GM19193 (cell line): ENCODE results near the gene IL18R1.

Experiments used
- POLR2A ChIP-seq: IDR thresholded peaks from 4 replicates; pipeline ENCODE4 v1.6.1; 2011; ENCODE audit not compliant: insufficient read depth, insufficient read length; ENCODE audit errors: extremely low read depth

The IL18R1 gene, protein sequence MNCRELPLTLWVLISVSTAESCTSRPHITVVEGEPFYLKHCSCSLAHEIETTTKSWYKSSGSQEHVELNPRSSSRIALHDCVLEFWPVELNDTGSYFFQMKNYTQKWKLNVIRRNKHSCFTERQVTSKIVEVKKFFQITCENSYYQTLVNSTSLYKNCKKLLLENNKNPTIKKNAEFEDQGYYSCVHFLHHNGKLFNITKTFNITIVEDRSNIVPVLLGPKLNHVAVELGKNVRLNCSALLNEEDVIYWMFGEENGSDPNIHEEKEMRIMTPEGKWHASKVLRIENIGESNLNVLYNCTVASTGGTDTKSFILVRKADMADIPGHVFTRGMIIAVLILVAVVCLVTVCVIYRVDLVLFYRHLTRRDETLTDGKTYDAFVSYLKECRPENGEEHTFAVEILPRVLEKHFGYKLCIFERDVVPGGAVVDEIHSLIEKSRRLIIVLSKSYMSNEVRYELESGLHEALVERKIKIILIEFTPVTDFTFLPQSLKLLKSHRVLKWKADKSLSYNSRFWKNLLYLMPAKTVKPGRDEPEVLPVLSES

DNA sequence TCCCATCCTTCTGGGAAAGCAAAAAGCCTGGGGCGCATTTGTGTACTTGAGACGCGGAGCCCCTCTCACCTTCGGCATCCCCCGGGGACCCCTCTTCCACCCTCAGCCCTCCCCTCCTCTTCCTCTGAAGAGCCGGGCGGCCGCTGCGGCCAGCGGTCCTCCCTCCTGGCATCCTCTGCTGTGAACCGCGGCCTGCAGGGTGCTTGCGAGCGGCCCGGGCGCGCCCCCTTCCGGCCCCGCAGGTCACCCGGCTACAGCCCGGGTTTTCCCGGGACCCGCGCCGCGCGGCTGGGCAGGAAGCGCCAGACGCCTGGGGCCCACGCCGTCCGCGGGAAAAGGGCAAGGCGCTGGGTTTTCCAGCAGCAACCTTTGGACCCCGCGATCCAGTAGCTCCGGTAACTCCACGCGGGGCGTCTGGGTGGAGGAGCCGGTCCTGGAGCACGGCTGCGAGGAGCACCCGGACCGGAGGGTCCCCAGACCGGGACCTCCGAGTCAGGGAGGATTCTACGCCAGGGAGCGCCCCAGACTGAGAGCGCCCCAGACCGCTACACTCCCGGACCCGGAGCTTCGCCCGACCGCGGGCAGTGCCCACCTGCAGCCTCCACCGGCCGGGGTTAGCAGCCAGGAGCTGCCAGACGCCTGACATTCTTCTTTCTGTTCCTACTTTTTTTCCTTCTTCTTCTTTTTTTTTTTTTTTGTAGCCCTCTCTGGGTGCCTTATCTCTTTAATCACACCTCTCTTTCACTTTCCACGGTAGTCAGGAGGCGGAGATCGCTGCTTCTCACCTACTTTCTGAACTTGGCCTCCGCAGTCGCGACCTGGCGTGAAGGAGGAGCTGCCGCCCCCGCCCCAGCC is at the start of gene IL18R1:
Gene IL18R1 (plus strand): TSS at position 271 of the 855 bp plus-strand sequence. CDS start 6,865 bp downstream, outside the sequence.
- TF ChIP-seq POLR2A, result no peak

DNA sequence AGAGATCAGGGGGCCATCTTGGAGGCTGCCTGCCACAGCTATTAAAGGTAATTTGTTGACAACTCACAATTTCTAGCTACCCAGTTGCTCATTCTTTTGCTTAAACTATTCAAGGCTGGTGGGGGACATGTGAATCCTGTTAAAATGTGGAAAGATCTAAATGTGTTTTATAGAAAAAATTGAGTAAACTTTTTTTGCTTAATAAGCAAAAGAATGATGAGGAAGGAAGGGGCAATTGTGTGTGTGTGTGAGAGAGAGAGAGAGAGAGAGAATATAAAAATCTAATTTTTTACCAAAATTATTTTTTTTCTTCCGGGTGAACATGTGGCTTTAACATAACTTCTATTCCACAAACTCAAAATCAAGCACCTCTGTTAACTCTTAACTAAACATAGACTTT is 49.5 kb upstream of the IL18R1 start:
- TF ChIP-seq POLR2A, result no peak

DNA sequence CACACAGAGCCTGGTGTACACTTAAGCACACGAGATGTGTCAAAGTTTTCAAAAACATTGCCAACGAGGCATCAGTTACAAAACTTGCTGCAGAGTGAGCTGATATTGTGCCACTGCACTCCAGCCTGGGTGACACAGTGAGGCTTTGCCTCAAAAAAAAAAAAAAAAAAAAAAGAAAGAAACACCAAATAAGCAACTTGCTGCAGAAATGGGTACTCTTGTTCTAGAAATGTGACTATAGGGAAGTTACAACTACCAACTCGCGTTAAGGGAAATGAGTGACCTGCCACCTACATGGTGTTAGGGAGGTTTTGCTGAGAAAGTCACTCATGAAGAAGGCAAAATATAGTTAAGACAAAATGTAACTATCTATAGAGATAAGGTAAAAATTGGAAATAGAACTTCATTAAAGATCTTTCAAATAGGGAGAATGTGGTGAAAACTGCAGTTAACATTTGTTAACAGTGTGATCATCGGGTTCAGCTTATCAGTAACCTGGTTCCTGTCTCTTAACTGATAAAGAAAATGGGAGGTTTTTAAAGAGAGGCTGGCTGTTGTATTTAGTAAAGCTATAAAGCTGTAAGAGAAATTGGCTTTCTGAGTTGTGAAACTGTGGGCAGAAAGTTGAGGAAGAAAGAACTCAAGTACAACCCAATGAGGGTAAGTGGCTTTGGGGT is 44.5 kb upstream of the IL18R1 start, which contains the start of gene IL1RL1:
Gene IL1RL1 (plus strand): TSS at position 600 of the 677 bp plus-strand sequence. CDS start 26,702 bp downstream, outside the sequence.
- TF ChIP-seq POLR2A, result no peak

DNA sequence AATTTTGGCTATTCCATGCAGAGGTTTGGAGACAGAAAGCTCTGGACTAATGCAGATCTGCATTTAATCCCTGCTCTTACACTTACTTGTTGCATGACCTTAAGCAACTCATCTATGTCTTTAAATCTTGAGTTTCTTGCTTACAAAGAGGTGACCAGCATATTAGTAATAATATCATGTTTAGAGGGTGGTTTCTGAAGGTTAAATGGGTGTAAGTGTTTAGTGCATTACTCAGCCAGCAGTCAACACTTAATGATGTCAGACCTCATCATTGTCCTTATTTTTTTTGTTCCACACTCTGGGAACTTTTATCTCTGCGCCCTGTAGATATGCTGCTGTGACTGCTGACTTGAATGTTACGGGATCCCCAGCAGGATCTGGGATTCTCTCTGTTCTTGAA is 42.6 kb upstream of the IL18R1 start:
- no peak for TF ChIP-seq POLR2A

DNA sequence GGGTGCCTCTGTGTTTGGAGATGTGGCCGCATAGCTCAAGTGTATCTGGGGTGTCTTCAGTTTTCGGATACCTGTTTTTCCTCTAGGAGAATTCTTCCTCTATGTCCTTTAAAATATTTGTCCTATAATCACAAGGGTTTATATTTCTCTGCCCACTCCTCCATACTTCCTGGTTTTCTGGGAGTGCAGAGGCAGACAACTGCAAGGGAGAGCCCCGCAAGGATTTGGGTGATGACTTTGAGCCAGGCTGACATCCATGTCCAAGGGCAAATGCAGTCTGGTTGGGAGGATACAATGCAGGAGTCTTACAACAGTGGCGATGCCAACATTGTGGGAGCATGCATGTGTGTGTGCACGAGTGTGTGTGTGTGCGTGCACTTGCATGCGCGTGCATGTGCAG is 42.1 kb upstream of the IL18R1 start:
- no peak for TF ChIP-seq POLR2A

DNA sequence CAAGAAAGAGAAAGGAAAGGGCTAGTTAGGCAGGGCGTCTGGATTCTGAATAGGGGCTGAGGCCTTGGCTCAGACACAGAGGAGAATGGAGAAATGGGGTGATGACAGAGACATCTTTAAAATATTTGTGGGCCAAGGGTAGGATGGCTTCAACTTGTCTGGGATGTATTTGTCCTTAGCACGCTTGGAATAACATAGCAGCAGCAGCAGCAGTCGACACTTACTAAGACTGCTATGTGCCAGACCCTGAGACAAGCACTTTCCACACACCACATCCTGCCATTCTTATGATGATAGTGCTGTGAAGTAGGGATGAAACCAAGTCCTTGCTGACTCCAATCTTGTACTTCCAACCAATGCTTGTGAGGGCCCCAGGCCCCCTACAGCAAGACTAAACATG is 41.6 kb upstream of the IL18R1 start:
- no peak for TF ChIP-seq POLR2A

DNA sequence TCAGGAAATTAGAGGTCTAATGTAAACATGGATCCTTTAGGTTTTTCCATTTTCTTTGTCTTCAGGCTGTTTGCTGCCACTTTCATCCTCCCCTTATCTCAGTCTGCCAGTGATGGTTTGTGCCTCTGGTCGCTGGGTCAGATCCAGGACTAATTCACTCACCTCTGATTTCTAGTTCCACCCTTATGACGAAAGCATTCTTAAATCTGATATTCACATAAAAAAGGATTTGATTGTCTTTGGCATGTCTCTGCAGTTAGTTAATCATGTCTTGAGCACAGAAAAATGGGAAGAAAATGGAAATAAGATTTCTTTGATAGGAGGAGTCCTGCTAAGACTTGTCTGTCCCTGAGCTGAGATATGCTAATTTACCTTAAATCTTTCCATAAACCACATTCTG is 39.7 kb upstream of the IL18R1 start:
- TF ChIP-seq POLR2A, result no peak

DNA sequence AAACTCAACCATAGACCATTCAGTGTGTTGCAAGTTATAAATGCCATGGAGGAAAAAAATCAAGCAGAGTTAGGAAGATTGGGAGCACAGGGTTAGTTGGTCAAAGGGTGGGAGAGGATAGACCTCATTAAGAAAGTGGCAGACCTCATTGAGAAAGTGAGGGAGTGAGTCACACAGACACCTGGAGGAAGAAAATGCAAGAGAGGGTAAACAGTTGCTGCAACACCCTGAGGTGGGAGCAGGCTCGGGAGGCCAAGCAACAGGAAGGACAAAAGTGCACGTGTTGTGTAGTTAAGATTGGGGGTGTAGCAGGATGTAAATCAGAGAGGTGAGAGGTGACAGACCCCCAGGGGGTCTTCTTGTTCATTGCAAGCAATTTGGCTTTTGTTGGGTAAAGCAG is 37.9 kb upstream of the IL18R1 start:
- no peak for TF ChIP-seq POLR2A

DNA sequence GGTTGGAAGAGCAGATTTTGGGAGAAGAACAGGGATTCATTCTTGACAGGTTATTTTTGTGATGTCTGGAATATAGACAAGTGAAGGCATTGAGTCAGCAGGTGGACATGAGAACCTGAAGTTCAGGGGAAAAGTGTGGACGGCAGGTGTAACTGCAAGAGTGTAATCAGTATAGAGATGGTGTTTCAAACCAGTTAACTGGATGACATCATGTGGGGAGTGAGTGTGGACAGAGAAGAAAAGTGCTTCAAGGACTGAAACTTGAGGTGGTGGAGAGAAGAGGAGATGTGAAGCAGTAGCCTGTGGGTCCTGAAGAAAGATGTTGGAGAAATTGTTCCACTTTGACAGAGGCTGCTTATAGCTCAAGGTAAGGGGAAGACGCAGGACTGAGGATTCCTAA is 37.2 kb upstream of the IL18R1 start:
- TF ChIP-seq POLR2A, result no peak

DNA sequence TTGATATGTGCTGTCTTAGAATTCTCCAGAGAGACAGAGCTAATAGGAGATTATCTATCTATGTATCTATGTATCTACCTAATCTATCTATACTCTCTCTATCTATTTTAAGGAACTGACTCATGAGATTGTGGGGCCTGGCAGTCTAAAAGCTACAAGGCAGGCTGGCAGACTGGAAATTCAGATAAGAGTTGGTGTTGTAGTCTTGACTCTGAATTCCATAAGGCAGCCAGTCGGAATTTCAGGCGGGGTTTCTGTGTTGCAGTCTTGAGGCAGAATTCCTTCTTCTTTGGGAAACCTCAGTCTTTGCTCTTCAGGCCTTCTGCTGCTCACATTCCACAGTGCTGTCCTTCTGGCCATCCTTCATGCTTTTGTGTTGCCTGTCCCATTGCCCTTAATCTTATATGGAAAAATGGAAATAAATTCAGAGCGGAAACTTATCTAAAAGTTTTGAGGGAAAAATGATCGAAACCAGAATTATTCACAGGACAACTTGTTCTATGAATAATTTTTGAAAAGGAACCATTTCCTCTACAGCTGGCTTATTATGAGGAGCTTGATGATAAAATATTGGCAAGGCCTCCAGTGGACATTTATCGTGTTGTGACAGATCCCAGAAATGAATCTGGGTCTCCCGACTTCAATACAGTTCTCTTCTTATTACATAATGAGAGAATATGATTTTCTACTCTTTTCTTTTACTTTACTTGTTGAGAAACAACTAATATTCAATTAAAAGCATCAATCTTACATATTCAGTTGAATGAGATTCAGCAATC is 33.5 kb upstream of the IL18R1 start:
- no peak for TF ChIP-seq POLR2A

DNA sequence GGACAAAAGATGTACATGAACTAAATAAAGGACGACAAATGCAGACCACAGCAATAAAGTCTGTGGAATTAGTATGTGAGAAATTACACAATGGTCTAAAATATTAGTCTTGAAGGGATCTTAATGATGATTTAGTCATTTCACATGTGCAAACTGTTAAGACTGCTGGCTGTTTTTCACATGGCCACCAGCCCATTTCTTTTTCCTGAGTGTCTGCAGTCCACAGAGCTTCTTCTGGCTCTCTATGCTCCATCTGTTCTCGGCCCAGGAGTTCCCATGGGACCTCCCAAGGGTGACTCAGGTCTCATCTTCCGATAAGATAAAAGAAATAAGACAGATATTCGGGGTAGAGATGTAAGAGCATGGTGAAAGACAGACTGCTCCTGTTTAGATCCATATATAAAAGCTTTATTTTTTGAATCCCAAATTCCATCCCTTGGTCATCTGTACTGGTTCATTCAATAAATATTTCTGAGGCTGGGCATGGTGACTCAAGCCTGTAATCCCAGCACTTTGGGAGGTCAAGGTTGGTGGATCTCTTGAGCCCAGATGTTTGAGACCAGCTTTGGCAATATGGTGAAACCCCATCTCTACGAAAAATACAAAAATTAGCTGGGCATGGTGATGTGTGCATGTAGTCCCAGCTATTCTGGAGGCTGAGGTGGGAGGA is 24.1 kb upstream of the IL18R1 start:
- no peak for TF ChIP-seq POLR2A

DNA sequence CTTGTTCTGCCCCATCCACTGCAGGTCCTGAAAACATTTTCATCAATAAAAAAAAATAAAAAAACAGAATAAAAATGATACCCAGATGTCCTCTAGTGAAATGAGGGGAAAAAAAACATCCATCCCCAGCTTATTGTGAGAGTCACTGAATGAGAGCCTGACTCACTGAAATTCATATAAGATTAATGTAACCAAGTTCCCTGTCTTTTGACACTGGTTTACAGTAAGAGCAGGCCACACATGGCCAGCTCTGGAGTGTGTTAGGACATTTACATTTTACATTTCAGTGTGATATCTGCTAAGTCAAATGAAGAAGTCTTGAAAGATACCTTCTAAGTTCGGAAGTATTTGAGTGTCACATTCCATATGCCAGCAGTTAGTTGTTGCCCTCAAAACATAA is 21.1 kb upstream of the IL18R1 start:
- TF ChIP-seq POLR2A, result no peak

DNA sequence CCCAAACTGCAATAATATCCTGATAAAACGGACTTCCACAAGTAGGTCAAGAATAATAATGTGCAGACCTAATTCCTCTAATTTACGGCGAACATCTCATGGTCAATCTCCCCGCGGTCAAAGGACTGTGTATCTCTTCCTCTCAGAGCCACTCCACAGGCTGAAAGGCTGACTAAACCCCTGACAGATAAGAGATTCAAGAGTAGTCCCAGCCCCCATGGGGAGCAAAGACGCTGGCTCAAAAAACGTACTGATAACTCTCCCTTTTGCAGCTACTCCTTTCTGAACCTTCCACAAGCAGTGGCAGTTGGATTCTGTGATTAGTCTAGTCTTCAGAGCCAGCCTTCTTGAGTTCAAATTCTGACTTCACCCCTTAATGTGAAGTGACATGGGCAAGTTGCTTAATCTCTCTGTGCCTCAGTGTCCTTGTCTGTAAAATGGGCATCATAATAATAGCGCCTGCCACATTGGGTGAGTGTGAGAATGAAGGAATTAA is 19.7 kb upstream of the IL18R1 start:
- no peak for TF ChIP-seq POLR2A
